SK-N-SH treated with all-trans-retinoic acid at 6 μM for 48 hours (cell line): Measurements from ENCODE around the gene TMTC2.

Source experiments
- ATAC-seq: fragments of 200-7000 bp; cut with Tn5 transposase; 3 replicates; pipeline ENCODE4 v1.9.1; 2020; ENCODE audit warnings: mild to moderate bottlenecking, moderate library complexity
- ARNTL ChIP-seq: fragments of 450-650 bp; formaldehyde crosslinking; IDR thresholded peaks from 2 replicates; pipeline ENCODE4 v1.5.0; 2020; ENCODE audit warnings: low read depth, mild to moderate bottlenecking, moderate library complexity, borderline replicate concordance
- BACH2 ChIP-seq: fragments of 250-450 bp; sonication (Bioruptor Pico); IDR thresholded peaks from 2 replicates; pipeline ENCODE4 v1.9.0; 2021; ENCODE audit warnings: mild to moderate bottlenecking, borderline replicate concordance
- CSDC2 ChIP-seq: fragments of 250-450 bp; sonication (Bioruptor Pico); IDR thresholded peaks from 2 replicates; pipeline ENCODE4 v1.5.0; 2020; ENCODE audit warnings: mild to moderate bottlenecking, moderate library complexity
- GLIS3 ChIP-seq: fragments of 250-450 bp; sonication (Bioruptor Pico); IDR thresholded peaks from 2 replicates; pipeline ENCODE4 v1.5.0; 2020; ENCODE audit warnings: mild to moderate bottlenecking, moderate library complexity
- ISL1 ChIP-seq: fragments of 250-450 bp; sonication (Bioruptor Pico); IDR thresholded peaks from 2 replicates; pipeline ENCODE4 v2.1.2; 2022; ENCODE audit warnings: mild to moderate bottlenecking, moderate library complexity
- PPARA ChIP-seq: fragments of 250-450 bp; sonication (Bioruptor Pico); IDR thresholded peaks from 2 replicates; pipeline ENCODE4 v1.5.0; 2020; ENCODE audit warnings: mild to moderate bottlenecking, borderline replicate concordance
- RARB ChIP-seq: fragments of 250-450 bp; sonication (Bioruptor Pico); IDR thresholded peaks from 2 replicates; pipeline ENCODE4 v1.8.0; 2021; ENCODE audit warnings: mild to moderate bottlenecking, moderate library complexity
- SNAI2 ChIP-seq: fragments of 250-450 bp; sonication (Bioruptor Pico); IDR thresholded peaks from 2 replicates; pipeline ENCODE4 v1.5.0; 2020; ENCODE audit warnings: mild to moderate bottlenecking, moderate library complexity
- TCF4 ChIP-seq: fragments of 250-450 bp; sonication (Bioruptor Pico); IDR thresholded peaks from 2 replicates; pipeline ENCODE4 v1.8.0; 2021; ENCODE audit warnings: mild to moderate bottlenecking, moderate library complexity, borderline replicate concordance
- TOX ChIP-seq: fragments of 250-450 bp; sonication (Bioruptor Pico); IDR thresholded peaks from 2 replicates; pipeline ENCODE4 v1.8.0; 2021; ENCODE audit warnings: mild to moderate bottlenecking, moderate library complexity, borderline replicate concordance
- ZC3H10 ChIP-seq: fragments of 250-450 bp; sonication (Bioruptor Pico); IDR thresholded peaks from 2 replicates; pipeline ENCODE4 v1.5.1; 2021; ENCODE audit warnings: mild to moderate bottlenecking, moderate library complexity
- ZFP3 ChIP-seq: fragments of 250-450 bp; sonication (Bioruptor Pico); IDR thresholded peaks from 2 replicates; pipeline ENCODE4 v1.5.0; 2020; ENCODE audit warnings: mild to moderate bottlenecking, moderate library complexity
- ZFP30 ChIP-seq: fragments of 450-650 bp; formaldehyde crosslinking; IDR thresholded peaks from 2 replicates; pipeline ENCODE4 v1.5.0; 2022; ENCODE audit warnings: mild to moderate bottlenecking, moderate library complexity
- ZNF565 ChIP-seq: fragments of 450-650 bp; formaldehyde crosslinking; conservative IDR thresholded peaks from 2 replicates; pipeline ENCODE4 v1.5.0; 2020; ENCODE audit warnings: low read depth, mild to moderate bottlenecking, moderate library complexity
- ZNF70 ChIP-seq: fragments of 450-650 bp; formaldehyde crosslinking; IDR thresholded peaks from 2 replicates; pipeline ENCODE4 v1.5.0; 2020; ENCODE audit warnings: mild to moderate bottlenecking, moderate library complexity
- ZNF8 ChIP-seq: fragments of 450-650 bp; formaldehyde crosslinking; IDR thresholded peaks from 2 replicates; pipeline ENCODE4 v1.5.0; 2020; ENCODE audit warnings: mild to moderate bottlenecking, moderate library complexity
- TF ChIP-seq, protein P1 (sequence below): fragments of 250-450 bp; sonication (Bioruptor Pico); IDR thresholded peaks from 2 replicates; pipeline ENCODE4 v1.8.0; 2021; ENCODE audit warnings: low read depth, mild to moderate bottlenecking, moderate library complexity, borderline replicate concordance
- TF ChIP-seq, protein P2 (sequence below): fragments of 250-450 bp; sonication (Bioruptor Pico); IDR thresholded peaks from 2 replicates; pipeline ENCODE4 v1.5.1; 2020; ENCODE audit warnings: low read depth, mild to moderate bottlenecking, moderate library complexity

Gene TMTC2

GRCh38 chr12:82659343-82660207, 27.1 kb upstream of the TMTC2 start (continued):
- TF ChIP-seq PPARA (CRISPR knock-in tag), result no peak
- TF ChIP-seq SNAI2, result no peak
- no peak for TF ChIP-seq GLIS3
- TF ChIP-seq ZC3H10 (CRISPR knock-in tag), result no peak
- TF ChIP-seq, protein P1, sequence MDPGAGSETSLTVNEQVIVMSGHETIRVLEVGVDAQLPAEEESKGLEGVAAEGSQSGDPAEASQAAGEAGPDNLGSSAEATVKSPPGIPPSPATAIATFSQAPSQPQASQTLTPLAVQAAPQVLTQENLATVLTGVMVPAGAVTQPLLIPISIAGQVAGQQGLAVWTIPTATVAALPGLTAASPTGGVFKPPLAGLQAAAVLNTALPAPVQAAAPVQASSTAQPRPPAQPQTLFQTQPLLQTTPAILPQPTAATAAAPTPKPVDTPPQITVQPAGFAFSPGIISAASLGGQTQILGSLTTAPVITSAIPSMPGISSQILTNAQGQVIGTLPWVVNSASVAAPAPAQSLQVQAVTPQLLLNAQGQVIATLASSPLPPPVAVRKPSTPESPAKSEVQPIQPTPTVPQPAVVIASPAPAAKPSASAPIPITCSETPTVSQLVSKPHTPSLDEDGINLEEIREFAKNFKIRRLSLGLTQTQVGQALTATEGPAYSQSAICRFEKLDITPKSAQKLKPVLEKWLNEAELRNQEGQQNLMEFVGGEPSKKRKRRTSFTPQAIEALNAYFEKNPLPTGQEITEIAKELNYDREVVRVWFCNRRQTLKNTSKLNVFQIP (CRISPR knock-in tag), result no peak

DNA sequence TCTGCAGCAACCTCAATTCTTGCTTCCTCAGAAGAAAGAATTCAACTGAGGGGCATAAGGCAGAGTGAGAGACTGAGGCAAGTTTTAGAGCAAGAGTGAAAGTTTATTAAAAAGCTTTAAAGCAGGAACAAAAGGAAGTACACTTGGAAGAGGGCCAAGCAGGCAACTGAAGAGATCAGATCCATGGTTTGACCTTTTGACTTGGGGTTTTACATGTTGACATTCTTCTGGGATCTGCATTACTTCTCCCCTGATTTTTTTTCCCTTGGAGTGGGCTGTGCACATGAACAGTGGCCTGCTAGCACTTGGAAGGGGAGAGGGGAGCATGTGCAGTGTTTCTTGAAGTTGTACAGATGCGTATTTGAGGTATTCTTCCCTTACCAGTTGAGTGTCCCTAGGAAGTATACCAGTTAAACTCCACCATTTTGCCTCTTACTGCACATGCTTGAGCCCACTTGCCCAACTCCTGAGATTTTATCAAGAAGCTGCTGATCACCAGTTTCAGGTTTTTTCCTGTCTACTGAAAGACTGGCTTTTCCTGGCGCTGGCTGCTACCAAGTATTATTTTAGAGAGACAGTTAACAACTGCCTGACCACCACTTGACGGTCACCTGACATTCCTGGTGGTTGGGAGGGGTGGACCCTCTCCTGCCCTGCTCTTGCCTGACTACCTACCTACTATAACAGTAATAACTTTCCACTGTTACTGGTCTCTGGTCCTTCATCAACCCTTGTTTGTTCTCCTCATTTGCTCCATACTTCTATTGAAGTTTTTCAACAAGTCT, 26.0 kb upstream of the TMTC2 start:
- no peak for TF ChIP-seq TCF4
- TF ChIP-seq TOX, result no peak
- TF ChIP-seq ZNF70 (CRISPR knock-in tag), result no peak
- TF ChIP-seq, protein P2, sequence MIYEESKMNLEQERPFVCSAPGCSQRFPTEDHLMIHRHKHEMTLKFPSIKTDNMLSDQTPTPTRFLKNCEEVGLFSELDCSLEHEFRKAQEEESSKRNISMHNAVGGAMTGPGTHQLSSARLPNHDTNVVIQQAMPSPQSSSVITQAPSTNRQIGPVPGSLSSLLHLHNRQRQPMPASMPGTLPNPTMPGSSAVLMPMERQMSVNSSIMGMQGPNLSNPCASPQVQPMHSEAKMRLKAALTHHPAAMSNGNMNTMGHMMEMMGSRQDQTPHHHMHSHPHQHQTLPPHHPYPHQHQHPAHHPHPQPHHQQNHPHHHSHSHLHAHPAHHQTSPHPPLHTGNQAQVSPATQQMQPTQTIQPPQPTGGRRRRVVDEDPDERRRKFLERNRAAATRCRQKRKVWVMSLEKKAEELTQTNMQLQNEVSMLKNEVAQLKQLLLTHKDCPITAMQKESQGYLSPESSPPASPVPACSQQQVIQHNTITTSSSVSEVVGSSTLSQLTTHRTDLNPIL, result no peak
- TF ChIP-seq SNAI2, result no peak
- TF ChIP-seq PPARA (CRISPR knock-in tag), result no peak
- no peak for TF ChIP-seq CSDC2
- TF ChIP-seq ZNF565 (CRISPR knock-in tag), result no peak
- TF ChIP-seq, all 23 proteins: peak for 0
- ATAC-seq, result no peak

- no peak for ATAC-seq
- TF ChIP-seq ARNTL (CRISPR knock-in tag) (no peak), ZNF70 (CRISPR knock-in tag) (no peak), GLIS3 (no peak), CSDC2 (no peak), BACH2 (CRISPR knock-in tag) (no peak), ZFP3 (CRISPR knock-in tag) (no peak), SNAI2 (no peak), TCF4 (no peak), PPARA (CRISPR knock-in tag) (no peak), ZC3H10 (CRISPR knock-in tag) (no peak), RARB (CRISPR knock-in tag) (no peak), ZFP30 (CRISPR knock-in tag) (no peak)
- TF ChIP-seq, protein P2, result no peak
- TF ChIP-seq, protein P1 (CRISPR knock-in tag), result no peak
- TF ChIP-seq, all 23 proteins: peak for 0
Observed at GRCh38 chr12:82663893-82664292, 22.8 kb upstream of the TMTC2 start.

DNA sequence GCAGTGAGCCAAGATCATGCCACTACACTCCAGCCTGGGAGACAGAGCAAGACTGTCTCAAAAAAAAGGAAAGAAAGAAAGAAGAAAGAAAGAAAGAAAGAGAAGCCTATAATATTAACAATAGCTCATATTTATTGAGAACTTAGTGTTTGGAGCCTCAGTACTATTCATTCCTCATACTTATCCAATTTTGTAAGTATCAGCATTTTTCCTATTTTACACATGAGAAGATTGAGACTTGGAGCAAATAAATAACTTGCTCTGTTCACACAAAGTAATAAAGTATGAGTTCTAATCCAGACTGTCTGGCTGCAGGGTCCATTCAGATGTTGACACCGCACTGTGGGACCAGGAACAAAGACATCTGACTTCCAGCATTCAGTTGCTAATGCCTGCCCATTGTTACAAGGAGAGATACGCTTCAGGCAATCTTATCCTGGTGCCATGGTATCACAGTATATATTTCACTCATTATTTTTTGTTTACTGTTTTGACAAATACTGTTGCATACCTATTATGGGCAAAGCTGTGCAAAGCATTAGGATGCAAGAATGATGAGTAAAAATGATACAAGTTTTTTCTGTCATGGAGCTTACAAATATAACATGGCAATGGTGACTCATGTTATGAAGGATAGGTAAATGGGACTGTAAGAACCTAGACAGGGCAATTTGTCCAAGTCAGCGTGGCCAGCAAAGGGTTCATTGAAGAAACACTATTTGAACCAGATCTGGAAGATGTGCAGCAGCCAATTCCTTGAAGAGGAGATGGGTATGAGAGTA, 21.4 kb upstream of the TMTC2 start:
- TF ChIP-seq TCF4, result no peak
- no peak for TF ChIP-seq ZNF565 (CRISPR knock-in tag)
- TF ChIP-seq ZNF8 (CRISPR knock-in tag), result no peak
- no peak for TF ChIP-seq ISL1 (CRISPR knock-in tag)
- no peak for TF ChIP-seq GLIS3
- no peak for TF ChIP-seq TOX
- ATAC-seq, result no peak
